AG04450 (cell line): ENCODE results near the gene PAX5. TPM values are rescaled to one million over a fixed set of nuclear protein-coding genes. Genes with fewer than 3 reads are reported as not detected.

Source experiments
- CTCF ChIA-PET: fragments of 300-600, 350-600 bp; formaldehyde crosslinking; extraction: SDS; loops from one replicate; lab custom pipeline; 2022; ENCODE audit warnings: antibody characterized with exemption, inconsistent platforms; lab: Charles Lee
- POLR2A ChIA-PET: fragments of 350-600 bp; formaldehyde crosslinking; extraction: SDS; loops from one replicate; lab custom pipeline; 2021; ENCODE audit warnings: antibody characterized with exemption, inconsistent platforms; lab: Yijun Ruan, JAX
- DNase-seq: peaks from one replicate; pipeline ENCODE4 v3.0.0-alpha.2; 2011; ENCODE audit warnings: low read depth, low spot score
- H3K27ac ChIP-seq: one replicate; pipeline ENCODE4 v1.5.1; 2012; ENCODE audit warnings: low read depth, low read length, control low read depth
- H3K27me3 ChIP-seq: one replicate; pipeline ENCODE4 v1.6.0; 2012; ENCODE audit warnings: low read length; ENCODE audit not compliant: control insufficient read depth, insufficient read depth
- H3K4me3 ChIP-seq: 2 replicates; pipeline ENCODE4 v1.5.1; 2011; ENCODE audit warnings: mild to moderate bottlenecking, low read depth, low read length, control low read depth
- H3K9me3 ChIP-seq: 2 replicates; pipeline ENCODE4 v1.5.1; 2012; ENCODE audit warnings: low read length; ENCODE audit not compliant: control insufficient read depth, insufficient read depth
- polyA plus RNA-seq: library from polyadenylated mRNA; depleted of rRNA; stranded (reverse); fragments of >200 nt; gene quantifications from 2 replicates; pipeline ENCODE4 v1.2.3, GENCODE V29; 2011
- TF ChIP-seq, protein P1 (sequence below): IDR thresholded peaks from 2 replicates; pipeline ENCODE4 v1.5.1; 2011; ENCODE audit warnings: low read depth, low read length, control low read depth, inconsistent platforms

PAX5 gene
- polyA plus RNA-seq, 1 experiment = not detected

DNA sequence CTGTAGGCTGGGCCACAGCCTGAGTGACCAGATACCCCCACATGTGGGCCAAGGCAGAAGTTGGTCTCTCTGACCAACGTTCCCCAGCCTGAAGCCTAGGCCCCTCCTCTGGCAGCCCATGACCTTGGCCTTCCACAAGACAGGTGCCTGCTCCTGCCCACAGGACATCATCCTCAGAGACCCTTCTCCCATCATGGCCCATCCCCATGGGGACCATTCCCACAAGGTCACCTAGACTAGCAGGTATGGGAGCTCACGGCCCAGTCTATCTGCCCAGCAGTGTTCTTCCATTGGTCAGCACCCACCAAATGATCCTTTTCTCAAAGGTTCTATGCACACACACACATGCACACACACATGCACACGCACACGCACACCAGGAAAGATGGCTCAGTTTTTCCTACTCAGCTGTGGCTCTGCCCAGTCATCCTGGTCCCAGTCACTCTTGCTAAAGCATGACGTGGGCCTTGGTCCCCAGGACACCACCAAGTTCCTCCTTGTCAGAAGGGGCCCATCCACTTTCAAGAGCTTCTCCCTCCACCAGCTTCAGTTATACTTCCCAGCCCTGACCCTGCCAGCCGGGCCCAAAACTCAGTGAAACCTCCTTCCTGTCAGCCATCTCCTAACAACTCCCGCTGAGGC is 65.4 kb downstream of the PAX5 start:
- Histone ChIP-seq H3K9me3 (no peaks in the 10 kb centered on the region), H3K27me3 (peaks cover 8% of the 10 kb centered on the region), H3K27ac (no peak overlapping the region), H3K4me3 (no peak overlapping the region)
- CTCF ChIA-PET = no interaction called here
- POLR2A ChIA-PET = no interaction called here
- DNase-seq = no peak
- TF ChIP-seq, protein P1, sequence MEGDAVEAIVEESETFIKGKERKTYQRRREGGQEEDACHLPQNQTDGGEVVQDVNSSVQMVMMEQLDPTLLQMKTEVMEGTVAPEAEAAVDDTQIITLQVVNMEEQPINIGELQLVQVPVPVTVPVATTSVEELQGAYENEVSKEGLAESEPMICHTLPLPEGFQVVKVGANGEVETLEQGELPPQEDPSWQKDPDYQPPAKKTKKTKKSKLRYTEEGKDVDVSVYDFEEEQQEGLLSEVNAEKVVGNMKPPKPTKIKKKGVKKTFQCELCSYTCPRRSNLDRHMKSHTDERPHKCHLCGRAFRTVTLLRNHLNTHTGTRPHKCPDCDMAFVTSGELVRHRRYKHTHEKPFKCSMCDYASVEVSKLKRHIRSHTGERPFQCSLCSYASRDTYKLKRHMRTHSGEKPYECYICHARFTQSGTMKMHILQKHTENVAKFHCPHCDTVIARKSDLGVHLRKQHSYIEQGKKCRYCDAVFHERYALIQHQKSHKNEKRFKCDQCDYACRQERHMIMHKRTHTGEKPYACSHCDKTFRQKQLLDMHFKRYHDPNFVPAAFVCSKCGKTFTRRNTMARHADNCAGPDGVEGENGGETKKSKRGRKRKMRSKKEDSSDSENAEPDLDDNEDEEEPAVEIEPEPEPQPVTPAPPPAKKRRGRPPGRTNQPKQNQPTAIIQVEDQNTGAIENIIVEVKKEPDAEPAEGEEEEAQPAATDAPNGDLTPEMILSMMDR = no peak

DNA sequence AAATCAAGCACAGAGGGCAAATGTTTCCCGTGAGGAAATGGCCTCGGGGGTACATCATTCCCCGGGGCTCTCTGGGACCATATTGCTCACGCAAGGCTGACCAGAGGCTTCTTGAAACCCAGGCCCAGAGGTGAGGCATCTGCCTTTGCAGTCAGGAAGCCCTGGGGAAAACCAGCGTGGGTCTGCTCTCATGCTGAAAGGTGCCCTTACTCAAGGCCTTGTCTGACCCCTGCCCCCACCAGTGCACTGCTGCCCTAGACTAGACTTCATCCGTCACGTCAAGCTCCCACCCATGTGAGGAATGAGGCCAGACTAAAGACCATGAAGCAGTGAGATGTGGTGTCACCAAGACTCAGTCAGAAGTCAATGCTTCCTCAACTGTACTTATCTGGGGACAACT is 66.1 kb downstream of the PAX5 start:
- H3K4me3 ChIP-seq = no peak overlapping the region
- CTCF ChIA-PET = no interaction called here
- H3K9me3 ChIP-seq = no peaks in the 10 kb centered on the region
- TF ChIP-seq, protein P1 = no peak
- no peak for DNase-seq
- POLR2A ChIA-PET = no interaction called here
- peaks cover 8% of the 10 kb centered on the region for H3K27me3 ChIP-seq
- no peak overlapping the region for H3K27ac ChIP-seq

DNA sequence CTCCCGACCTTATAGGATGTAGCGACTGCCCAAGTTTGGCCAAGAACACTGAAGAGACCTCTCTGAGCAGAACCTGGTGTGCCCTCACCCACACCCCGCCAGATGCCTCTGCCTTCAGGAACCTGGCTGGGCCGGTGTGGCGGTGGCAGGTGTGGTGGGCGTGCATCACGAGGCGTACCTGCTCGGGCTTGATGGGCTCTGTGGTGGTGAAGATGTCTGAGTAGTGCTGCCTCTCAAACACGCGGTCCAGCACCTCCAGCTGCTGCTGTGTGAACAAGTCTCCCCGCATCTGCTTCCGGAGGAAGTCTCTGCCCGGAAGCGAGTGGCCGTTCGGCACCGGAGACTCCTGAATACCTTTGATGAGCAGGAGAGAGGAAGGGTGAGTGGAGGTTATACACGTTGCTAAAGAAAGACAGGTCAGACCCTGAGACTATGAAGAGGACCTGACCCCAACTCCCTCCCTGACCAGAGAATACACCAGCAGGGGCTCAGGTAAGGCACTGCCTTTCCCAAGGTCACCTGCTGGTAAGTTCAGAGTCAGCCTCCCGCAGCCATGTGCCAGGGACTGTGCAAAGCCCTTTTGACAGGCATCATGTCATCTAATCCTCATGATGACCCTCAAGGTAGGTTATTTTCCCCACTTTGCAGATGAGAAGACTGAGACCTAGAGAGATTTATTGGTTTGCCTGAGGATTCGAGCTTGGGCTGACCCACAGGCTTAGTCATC is 67.5 kb downstream of the PAX5 start:
- ChIA-PET POLR2A (no interaction called here), CTCF (no interaction called here)

DNA sequence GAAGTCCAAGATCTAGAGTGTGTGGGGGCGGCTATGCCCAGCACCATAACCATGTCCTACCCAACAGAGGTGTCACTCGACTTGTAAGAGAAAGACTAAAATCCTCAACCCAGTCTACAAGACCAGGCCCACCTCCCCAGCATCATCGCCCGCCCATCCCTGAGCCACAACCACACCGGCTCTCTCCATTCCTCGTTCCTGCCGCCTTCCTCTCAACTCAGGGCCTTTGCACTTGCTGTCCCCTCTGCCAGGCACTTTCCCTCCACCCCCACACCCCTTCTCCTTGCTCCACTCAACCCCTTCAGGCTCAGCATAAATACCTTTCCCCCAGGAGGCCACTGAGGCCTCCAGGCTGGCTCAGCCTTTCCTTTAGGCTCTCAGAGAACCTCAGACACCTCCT is 69.3 kb downstream of the PAX5 start:
- peaks cover 10% of the 10 kb centered on the region for H3K27me3 ChIP-seq
- H3K4me3 ChIP-seq = no peak overlapping the region
- POLR2A ChIA-PET = no interaction called here
- CTCF ChIA-PET = no interaction called here
- no peak overlapping the region for H3K27ac ChIP-seq
- TF ChIP-seq, protein P1 = no peak
- DNase-seq = no peak
- no peaks in the 10 kb centered on the region for H3K9me3 ChIP-seq

More for the DNA sequence above, 67.5 kb downstream of the PAX5 start:
- Histone ChIP-seq H3K27me3 (peaks cover 9% of the 10 kb centered on the region), H3K27ac (no peak overlapping the region), H3K9me3 (no peaks in the 10 kb centered on the region), H3K4me3 (no peak overlapping the region)
- no peak for DNase-seq
- TF ChIP-seq, protein P1 = no peak

DNA sequence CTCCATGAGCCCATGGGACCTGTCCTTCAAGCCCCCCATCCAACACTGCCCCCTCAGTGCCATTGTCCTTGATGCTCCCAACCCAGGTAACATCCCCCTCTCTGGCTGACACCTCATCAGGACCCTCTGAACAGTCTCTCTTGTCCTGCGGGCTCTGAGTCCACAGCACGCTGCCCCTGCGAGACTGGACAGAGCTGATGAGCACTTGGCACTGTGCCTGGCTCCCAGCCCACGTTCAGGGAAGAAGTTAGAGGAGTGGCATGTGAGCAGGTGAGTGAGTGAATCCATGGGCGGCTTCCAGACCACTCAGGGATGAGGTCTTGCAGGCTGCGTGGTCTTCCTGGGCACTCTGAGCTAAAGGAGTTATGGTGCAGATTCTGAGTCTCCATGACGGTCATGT is 70.7 kb downstream of the PAX5 start:
- no peak overlapping the region for H3K4me3 ChIP-seq
- no peak overlapping the region for H3K27ac ChIP-seq
- H3K9me3 ChIP-seq = no peaks in the 10 kb centered on the region
- no peak for DNase-seq
- TF ChIP-seq, protein P1 = no peak
- CTCF ChIA-PET = no interaction called here
- POLR2A ChIA-PET = no interaction called here
- H3K27me3 ChIP-seq = peaks cover 10% of the 10 kb centered on the region
